ENCODE results near the gene FAM8A1.

GRCh38 chr6:17585766-17586490 lies 14.2 kb upstream of the FAM8A1 start:
- no peak for TF ChIP-seq POLR2AphosphoS5 (IDR thresholded peaks at IDR 0.05; ENCODE audit: low read depth, low read length)
- TF ChIP-seq POLR2A (IDR thresholded peaks at IDR 0.05; ENCODE audit: low read depth, low read length): no peak
- TF ChIP-seq TAF1 (IDR thresholded peaks at IDR 0.05; ENCODE audit: borderline replicate concordance, low read depth, low read length): no peak

Measured in GM12892 (cell line).